D721Med (cell line): Measurements from ENCODE around the gene TENT5C.

Experiments
- DNase-seq: peaks from one replicate; pipeline ENCODE4 v3.0.0; 2011; ENCODE audit warnings: low spot score; ENCODE audit not compliant: insufficient read length
- FAIRE-seq: peaks from 2 replicates; lab custom pipeline; 2011; peaks lifted over from hg19 to GRCh38; lab: Jason Lieb, UNC
- CTCF ChIP-seq: IDR thresholded peaks from 2 replicates; pipeline ENCODE4 v1.5.1; 2012; ENCODE audit warnings: mild to moderate bottlenecking, control low read depth; ENCODE audit not compliant: insufficient read depth; ENCODE audit errors: missing control alignments

The TENT5C gene

GRCh38 chr1:117664314-117664713, 58.5 kb downstream of the TENT5C start:
- no peak for FAIRE-seq
- DNase-seq: no peak
- no peak for TF ChIP-seq CTCF

GRCh38 chr1:117665556-117666270, 59.9 kb downstream of the TENT5C start:
- DNase-seq: no peak
- FAIRE-seq: no peak
- no peak for TF ChIP-seq CTCF

- no peak for TF ChIP-seq CTCF
- no peak for FAIRE-seq
Observed at GRCh38 chr1:117669572-117669971, 63.7 kb downstream of the TENT5C start.

GRCh38 chr1:117670976-117671780, 65.3 kb downstream of the TENT5C start:
- DNase-seq (no peak), FAIRE-seq (no peak)
- TF ChIP-seq CTCF: no peak

More at GRCh38 chr1:117669572-117669971, 63.7 kb downstream of the TENT5C start:
- no peak for DNase-seq

GRCh38 chr1:117671781-117672501, 66.1 kb downstream of the TENT5C start:
- FAIRE-seq (no peak), DNase-seq (no peak)
- peak; percentile 5 for TF ChIP-seq CTCF

- no peak for TF ChIP-seq CTCF
- no peak for DNase-seq
- FAIRE-seq: no peak
Observed at GRCh38 chr1:117672756-117673155, 66.9 kb downstream of the TENT5C start.
